NCI-H146 treated with DMSO at 0.1 percent for 48 hours (cell line): ENCODE data around the gene SFTPB.
"Not testable (repeated sequence)": the region's sequence is repeated elsewhere in the genome, so short reads cannot be mapped to it uniquely, and the experiment has no call there.

ENCODE experiments used
- DNase-seq: peaks from one replicate; lab custom pipeline; 2025; ENCODE audit not compliant: unreplicated experiment; lab: John Stamatoyannopoulos, UW

SFTPB gene

GRCh38 chr2:85668009-85668856 is at the start of gene SFTPB:
Gene SFTPB, minus strand, starts transcription at chr2:85668199. Its CDS starts 16 bp downstream, at chr2:85668183.
- DNase-seq = peak; percentile 8

- no peak for DNase-seq
Measured at GRCh38 chr2:85717308-85718008, 49.5 kb upstream of the SFTPB start.

GRCh38 chr2:85716346-85716914 is 48.4 kb upstream of the SFTPB start:
- no peak for DNase-seq

GRCh38 chr2:85714841-85715240 is 46.8 kb upstream of the SFTPB start:
- no peak for DNase-seq

- not testable (repeated sequence) for DNase-seq
Measured at GRCh38 chr2:85714421-85714820, 46.4 kb upstream of the SFTPB start.

- no peak for DNase-seq
Measured at GRCh38 chr2:85713836-85714235, 45.8 kb upstream of the SFTPB start.

GRCh38 chr2:85712849-85713612 is 45.0 kb upstream of the SFTPB start:
- no peak for DNase-seq

GRCh38 chr2:85712336-85712735 is 44.3 kb upstream of the SFTPB start:
- DNase-seq = no peak

GRCh38 chr2:85711578-85712060 is 43.6 kb upstream of the SFTPB start:
- DNase-seq = no peak

GRCh38 chr2:85710687-85711577 is 42.9 kb upstream of the SFTPB start:
- no peak for DNase-seq

GRCh38 chr2:85709401-85709811 is 41.4 kb upstream of the SFTPB start:
- no peak for DNase-seq

- DNase-seq = no peak
Measured at GRCh38 chr2:85708641-85709040, 40.6 kb upstream of the SFTPB start.

- DNase-seq = peak; percentile 62
Measured at GRCh38 chr2:85707304-85707703, 39.3 kb upstream of the SFTPB start.

GRCh38 chr2:85706599-85707296 is 38.7 kb upstream of the SFTPB start:
- no peak for DNase-seq

GRCh38 chr2:85706063-85706462 is 38.1 kb upstream of the SFTPB start:
- no peak for DNase-seq

- no peak for DNase-seq
Measured at GRCh38 chr2:85705680-85706039, 37.7 kb upstream of the SFTPB start.

- DNase-seq = no peak
Measured at GRCh38 chr2:85704800-85705679, 37.0 kb upstream of the SFTPB start.

GRCh38 chr2:85704038-85704437 is 36.0 kb upstream of the SFTPB start:
- no peak for DNase-seq

GRCh38 chr2:85703329-85703728 is 35.3 kb upstream of the SFTPB start:
- no peak for DNase-seq
